ENCODE measurements around the gene ZCRB1. TPM values are rescaled to one million over a fixed set of nuclear protein-coding genes. Genes with fewer than 3 reads are reported as not detected.

Gene ZCRB1
- total and polyA plus RNA-seq, 2 of the 4 experiments (the other 2 are of a cell fraction): 19.7 to 28.1 TPM

GRCh38 chr12:42278128-42278510 lies 47.8 kb downstream of the ZCRB1 start:
- Histone ChIP-seq H3K14ac (replicated peaks; ENCODE audit: low read depth, low read length) (no peak overlapping the region), H3K9me1 (ENCODE audit: insufficient read depth, low read length) (no peaks in the 10 kb centered on the region), H3K9me3 (ENCODE audit: control insufficient read depth, insufficient read depth, low read length) (no peaks in the 10 kb centered on the region), H3K27me3 (ENCODE audit: control insufficient read depth, insufficient read depth, low read length) (peaks cover 3% of the 10 kb centered on the region), H2AK5ac (ENCODE audit: low read depth, low read length) (no peak overlapping the region), H3K4me1 (ENCODE audit: control insufficient read depth, insufficient read depth, low read length) (no peaks in the 10 kb centered on the region), H4K20me1 (ENCODE audit: insufficient read depth, low read length) (no peaks in the 10 kb centered on the region), H3K4me3 (ENCODE audit: insufficient read depth, low read depth, low read length) (no peak overlapping the region), H2BK120ac (ENCODE audit: low read depth, low read length) (no peak overlapping the region), H3K23ac (ENCODE audit: low read depth, low read length) (no peak overlapping the region), H2BK15ac (ENCODE audit: low read depth, low read length) (no peak overlapping the region), H4K91ac (ENCODE audit: insufficient read depth, low read depth, low read length) (no peak overlapping the region), H3K79me1 (ENCODE audit: low read depth in 1 of 2, low read length in 2 of 2) (no peaks in the 10 kb centered on the region), H2AK9ac (replicated peaks; ENCODE audit: low read depth, low read length, poor library complexity) (no peak overlapping the region), H2BK20ac (ENCODE audit: low read depth, low read length) (no peak overlapping the region), H2AFZ (replicated peaks; ENCODE audit: low read length, poor library complexity) (no peak overlapping the region), H3K56ac (ENCODE audit: extremely low read depth, insufficient read depth, low read length) (no peak overlapping the region), H3K18ac (ENCODE audit: low read depth, low read length) (no peak overlapping the region), H3K27ac (ENCODE audit: insufficient read depth, low read length) (no peak overlapping the region), H3K4me2 (ENCODE audit: low read depth, low read length) (no peak overlapping the region), H3K4ac (ENCODE audit: low read depth, low read length) (no peak overlapping the region), H2BK5ac (ENCODE audit: low read depth, low read length, poor library complexity, severe bottlenecking) (no peak overlapping the region), H3K36me3 (ENCODE audit: control insufficient read depth, insufficient read depth, low read length) (no peaks in the 10 kb centered on the region), H3K9ac (ENCODE audit: low read depth, low read length) (no peak overlapping the region), H4K8ac (ENCODE audit: low read depth in 2 of 2, low read length in 2 of 2) (no peak overlapping the region), H4K5ac (ENCODE audit: low read depth, low read length) (no peak overlapping the region)
- in situ Hi-C loops (cut with MboI; ENCODE audit: low sequenced_read_pairs): no loop called here
- no peak for TF ChIP-seq CEBPB (IDR thresholded peaks at IDR 0.05; ENCODE audit: low read depth, low read length)
- no peak for TF ChIP-seq FOS (IDR thresholded peaks at IDR 0.05; ENCODE audit: low read depth, low read length)
- no peak for TF ChIP-seq NFE2L2 (IDR thresholded peaks at IDR 0.05; ENCODE audit: low read depth, low read length)
- TF ChIP-seq ELK1 (IDR thresholded peaks at IDR 0.05; ENCODE audit: borderline replicate concordance, low read depth, low read length): no peak
- TF ChIP-seq CHD1 (IDR thresholded peaks at IDR 0.05; ENCODE audit: low read depth, low read length): no peak
- no peak for TF ChIP-seq BHLHE40 (IDR thresholded peaks at IDR 0.05; ENCODE audit: low read depth, low read length)
- TF ChIP-seq RAD21 (IDR thresholded peaks at IDR 0.05; ENCODE audit: low read length): no peak
- TF ChIP-seq MAFK (IDR thresholded peaks at IDR 0.05; ENCODE audit: low read depth, low read length): no peak
- no TSS peak for BruUV-seq (replicated peaks)
- ATAC-seq (ENCODE audit: low read depth): no peak
- CTCF ChIA-PET: no interaction called here
- POLR2A ChIA-PET (ENCODE audit: unreplicated experiment): no interaction called here
- intact Hi-C loops (cut with micrococcal nuclease): no loop called here
- DNase-seq: no peak
- dilution Hi-C loops (cut with HindIII; ENCODE audit: low sequenced_read_pairs, unreplicated experiment): no loop called here

All from IMR-90 (cell line).